HG02885 (cell line): ENCODE data around the gene ZNF641.

Experiments
- ATAC-seq: cut with Tn5 transposase; IDR thresholded peaks from one replicate; pipeline ENCODE4 v1.9.1; 2021; ENCODE audit warnings: mild to moderate bottlenecking; ENCODE audit not compliant: unreplicated experiment, poor library complexity

Gene ZNF641

GRCh38 chr12:48350249-48351021, at the start of gene ZNF641:
Gene ZNF641 (minus strand): TSS chr12:48350919. CDS start chr12:48348090, 2,829 bp downstream.
- peak; percentile 92 for ATAC-seq

DNA sequence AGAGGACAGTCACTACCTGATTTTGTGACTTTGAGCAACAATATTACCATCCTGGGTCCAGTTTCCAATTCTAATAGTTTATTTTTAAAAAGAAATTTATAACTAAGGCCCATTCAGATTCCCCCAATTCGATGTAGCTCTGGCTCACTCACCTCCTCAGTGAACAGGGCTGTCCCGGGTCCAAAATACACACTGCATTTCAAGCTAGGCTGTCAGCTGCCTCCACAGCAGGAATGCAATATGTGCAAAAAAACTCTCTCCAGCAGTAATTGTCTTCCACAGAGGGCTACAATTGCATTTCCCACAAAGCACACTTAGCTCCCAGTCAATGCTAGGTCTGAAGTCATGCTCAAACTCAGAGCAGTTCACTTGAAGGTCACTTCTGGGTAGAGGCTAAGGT, 39.3 kb upstream of the ZNF641 start:
- no peak for ATAC-seq

DNA sequence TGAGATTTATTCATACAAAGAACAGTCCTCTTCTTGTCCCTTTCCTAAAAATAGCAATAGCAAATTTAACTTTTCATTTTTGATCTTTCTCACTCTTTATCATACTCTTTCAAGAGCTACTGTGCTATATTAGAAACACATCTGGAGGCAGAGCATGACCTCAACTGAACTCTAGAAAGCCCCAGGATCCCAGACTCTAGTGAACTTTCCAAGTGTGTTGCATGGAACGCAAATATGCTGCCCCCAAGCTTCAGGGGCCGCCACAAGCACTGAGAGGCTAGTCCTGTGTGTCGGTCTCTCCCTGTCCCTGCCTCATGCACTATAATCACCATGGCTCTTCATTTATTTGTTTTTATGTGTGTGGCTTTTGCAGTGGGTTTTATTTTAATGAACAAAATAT, 38.7 kb upstream of the ZNF641 start:
- ATAC-seq = no peak

DNA sequence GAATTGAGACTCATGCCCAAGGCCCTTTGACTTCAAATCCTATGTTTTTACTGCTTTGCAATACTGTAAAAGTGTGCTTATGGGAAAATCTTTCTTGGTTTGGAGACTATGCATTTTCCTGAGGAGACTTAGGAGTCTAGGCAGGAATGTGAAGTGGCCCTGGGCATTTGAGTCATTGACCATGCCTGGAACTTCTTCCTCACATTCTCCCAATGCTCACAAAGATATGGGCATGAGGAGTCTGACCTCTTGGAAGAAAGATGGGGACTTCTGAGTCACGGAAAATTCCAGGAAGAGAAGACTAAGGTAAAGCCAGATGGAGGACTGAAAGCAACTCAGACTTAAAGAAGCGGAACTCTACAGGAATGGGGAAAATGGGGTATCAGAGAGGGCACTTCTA, 38.2 kb upstream of the ZNF641 start:
- no peak for ATAC-seq

DNA sequence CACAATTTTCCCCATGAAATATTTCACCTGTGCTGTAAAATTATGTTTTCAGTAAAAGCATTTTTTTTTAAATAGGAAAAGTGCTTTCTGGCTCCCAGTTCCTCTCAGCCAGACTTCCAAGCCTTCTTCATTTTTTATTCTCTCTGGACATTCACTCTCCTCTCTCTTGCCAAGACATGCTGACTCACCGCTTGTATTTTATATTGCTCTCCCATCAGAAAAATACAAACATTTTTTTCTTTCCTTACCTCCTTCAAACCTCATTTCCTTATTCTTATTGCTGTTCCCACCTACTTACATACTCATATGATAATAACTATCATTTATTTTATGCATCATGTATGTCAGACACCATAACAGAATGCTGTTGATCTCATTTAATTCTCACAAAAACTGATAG, 37.7 kb upstream of the ZNF641 start:
- no peak for ATAC-seq

DNA sequence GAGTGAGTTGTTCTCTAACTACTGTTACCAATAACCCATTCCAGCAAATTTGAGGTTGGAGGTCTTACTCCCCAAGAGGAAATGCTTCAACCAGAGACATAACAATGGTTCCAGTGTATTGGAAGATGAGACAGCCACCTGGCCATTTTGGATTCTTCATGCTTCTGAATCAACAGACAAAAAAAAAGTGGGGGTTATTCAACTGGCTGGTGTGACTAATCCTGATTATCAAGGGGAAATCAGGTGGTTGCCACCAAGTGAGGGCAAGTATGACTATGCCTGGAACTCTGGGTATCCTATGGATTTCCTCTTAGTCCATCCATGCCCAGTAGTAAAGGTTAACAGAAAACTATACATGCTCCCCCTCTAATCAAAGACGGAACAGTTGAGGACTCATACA, 29.9 kb upstream of the ZNF641 start:
- ATAC-seq = no peak

DNA sequence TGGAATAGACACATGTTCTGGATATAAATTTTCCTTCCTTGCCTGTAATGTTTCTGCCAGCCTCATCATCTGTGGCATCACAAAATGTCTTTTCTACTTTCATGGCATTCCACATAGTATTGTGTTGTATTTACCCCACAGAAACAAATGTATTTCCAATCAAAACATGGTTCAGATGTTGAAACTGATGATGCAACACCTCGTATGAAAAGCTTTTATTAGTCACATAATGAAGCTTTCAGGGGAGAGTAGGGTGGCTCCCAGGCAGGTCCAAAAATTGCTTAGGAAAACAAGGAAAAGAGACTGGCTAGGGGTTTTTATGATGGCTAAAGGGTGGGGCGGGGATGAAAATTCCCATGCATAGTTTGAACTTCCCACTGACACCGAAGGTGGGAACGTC, 29.1 kb upstream of the ZNF641 start:
- no peak for ATAC-seq

GRCh38 chr12:48377646-48378045, 26.9 kb upstream of the ZNF641 start:
- no peak for ATAC-seq

DNA sequence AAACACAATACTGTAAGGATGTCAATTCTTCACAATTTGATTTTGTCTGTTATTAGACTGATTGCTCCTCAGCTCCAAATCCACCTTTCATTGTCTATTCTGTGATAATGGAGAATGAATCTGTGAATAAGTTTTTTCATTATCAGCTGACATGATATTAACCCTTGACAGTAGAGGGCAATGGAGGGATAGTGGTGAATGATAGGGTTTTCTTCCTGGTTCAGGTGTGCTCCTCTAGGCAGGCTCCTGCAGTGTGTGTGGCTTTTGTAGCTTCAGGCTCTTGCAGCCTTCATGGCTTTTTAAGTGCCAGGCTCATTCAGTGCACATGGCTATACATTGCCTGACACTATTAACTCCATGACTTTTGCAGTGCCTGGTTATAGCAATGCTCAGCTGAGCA, 23.4 kb upstream of the ZNF641 start:
- no peak for ATAC-seq

DNA sequence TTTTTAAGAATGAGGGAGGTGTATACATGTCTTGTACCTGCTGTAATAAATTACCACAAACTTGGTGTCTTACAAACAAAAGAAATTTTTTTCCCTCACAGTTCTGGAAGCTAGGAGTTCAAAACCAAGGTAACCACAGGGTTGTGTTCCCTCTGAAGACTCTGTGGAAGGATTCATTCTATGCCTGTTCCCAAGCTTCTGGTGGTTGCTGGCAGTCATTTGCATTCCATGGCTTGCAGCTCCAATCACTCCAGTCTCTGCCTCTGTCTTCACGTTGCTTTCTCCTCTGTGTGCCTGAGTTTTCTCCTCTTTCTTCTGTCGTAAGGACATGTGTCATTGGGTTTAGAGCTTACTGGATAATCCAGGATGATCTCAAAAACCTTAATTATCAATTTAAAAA, 15.4 kb upstream of the ZNF641 start:
- ATAC-seq = no peak

DNA sequence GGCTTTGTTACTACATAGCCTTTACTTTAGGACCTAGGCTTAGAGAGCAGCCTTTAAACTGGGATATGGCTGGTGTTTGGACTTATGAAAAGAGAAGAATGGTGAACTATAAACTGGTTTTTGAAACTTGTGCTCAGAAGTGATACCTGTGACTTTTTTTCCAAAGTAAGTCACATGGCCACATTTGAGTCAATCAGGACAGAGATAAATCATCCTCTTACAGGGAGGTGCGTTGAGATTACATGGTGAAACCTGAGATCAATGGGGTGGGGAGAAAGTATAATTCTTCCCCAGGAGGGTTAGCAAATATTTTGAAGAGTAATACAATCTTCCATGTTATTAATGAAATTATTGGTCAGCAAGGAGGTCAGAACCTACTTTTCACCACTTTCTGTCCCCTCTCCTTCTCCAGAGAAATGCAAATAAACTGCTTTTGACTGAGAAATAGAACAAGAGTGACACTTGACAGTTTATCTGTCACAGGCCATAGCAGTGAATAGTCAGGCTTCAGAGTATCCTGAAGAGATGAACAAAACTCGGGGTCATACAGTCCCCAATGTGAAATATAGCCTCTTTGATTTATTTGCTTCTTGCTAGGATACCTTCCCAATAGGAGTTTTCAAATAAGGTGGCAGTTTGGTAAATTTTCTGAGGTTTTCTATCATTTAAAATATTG, 11.1 kb upstream of the ZNF641 start:
- no peak for ATAC-seq

GRCh38 chr12:48358937-48359513, 8.3 kb upstream of the ZNF641 start:
- ATAC-seq = no peak

DNA sequence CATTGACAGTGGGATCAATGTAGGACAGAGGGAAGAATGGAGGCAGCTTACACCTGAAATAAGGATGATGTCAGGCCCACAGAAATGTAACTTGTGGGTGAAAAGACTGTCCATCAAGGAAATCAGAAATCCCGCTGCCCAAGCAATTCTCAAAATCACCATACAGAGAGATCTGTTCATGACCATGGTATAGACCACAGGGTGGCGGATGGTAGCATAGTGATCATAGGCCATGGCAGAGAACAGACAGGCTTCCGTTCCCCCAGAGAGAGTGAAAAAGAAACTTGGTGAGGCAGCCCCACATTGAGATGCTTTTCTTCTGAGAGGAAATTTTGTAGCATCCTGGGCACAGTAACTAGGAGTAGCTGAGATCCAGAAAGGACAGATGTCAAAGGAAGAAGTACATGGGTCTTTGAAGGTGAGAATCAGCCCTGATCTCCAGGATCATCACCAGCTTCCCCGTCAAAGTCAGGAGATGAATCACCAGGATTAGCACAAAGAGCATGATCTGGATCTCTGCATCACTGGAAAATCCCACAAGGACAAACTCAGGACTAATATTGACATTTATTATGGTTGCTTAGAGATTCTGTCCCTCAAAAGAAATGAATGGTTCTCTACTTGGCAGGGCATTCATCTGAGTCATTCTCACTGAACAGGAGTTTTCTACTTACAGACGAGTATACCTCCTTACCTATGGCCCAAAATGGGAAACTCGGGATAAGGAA, 5.5 kb upstream of the ZNF641 start:
- ATAC-seq = no peak

- no peak for ATAC-seq
These were observed 1.5 kb upstream of the ZNF641 start for GRCh38 chr12:48352157-48352760.

GRCh38 chr12:48351022-48351708, 446 bp upstream of the ZNF641 start:
- peak; percentile 58 for ATAC-seq

GRCh38 chr12:48349471-48349870, 1.2 kb downstream of the ZNF641 start:
- no peak for ATAC-seq

DNA sequence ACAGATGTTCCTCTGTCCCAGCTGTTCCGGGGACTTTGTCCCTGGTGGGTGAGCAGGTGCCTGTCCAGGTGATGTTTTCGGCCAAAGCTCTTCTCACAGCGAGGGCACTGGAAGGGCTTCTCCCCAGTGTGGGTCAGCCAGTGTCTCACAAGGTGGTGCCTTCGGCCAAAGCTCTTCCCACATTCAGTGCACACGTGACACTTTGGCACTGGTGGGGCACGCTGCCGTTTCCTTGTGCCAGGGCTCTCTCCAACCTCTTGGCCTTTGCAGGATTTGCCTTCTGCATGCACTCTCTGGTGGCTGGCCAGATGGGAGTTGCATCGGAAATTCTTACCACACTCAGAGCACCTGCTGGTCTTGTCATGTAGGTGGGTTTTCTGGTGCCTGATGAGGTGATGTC, 7.7 kb downstream of the ZNF641 start:
- no peak for ATAC-seq

DNA sequence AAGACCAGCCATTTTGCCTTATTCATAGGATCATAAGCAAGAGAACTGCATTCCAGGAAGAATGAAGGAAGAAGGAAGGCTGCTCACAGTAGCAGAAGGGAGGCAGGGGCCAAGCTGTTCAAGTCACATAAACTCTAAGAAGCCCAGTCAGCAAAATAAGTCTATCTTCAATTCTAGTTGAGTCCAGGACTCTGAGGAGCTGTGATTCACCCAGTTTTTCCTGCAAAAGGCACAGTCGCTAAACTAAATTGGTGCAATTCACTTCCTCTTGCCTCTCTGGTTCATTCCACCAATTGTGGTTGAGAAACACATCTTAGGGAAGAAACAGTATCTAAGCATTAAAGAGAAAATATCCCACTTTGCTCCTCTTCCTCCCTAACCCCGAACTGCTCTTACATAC, 9.8 kb downstream of the ZNF641 start:
- no peak for ATAC-seq

DNA sequence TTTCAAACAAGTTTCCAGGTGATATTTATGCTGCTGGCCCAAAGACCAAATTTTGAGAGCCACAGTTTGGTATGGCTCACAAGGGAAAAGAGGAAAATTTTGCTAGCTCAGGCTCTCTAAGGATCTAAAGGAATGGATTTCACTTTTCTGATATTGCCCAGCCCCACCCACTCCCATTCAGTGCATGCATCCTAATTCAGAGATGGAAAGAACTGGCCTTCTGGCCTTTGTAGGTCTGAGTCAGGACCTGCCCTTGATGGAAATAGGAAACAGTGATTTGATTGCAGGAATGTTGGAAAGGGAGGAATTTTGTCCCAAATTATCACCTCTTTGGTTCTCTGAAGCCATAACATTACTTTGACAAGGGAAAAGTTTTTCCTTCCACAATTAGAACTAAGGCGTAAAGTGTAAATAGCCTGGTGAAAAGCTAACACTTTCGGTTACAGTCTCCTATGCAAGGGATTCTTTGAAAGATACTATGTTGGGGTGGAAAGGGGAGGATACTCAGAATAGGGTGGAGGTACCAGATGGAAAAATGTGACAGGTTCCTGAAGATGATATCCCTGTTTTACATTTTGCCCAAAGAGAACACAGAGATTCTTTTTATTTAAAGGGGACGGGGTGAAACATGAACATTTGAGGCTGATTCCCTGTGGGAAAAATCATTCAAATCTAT, 11.1 kb downstream of the ZNF641 start:
- no peak for ATAC-seq
